ENCODE measurements around the gene ZNF75A.

GRCh38 chr16:3327514-3327913, 22.2 kb downstream of the ZNF75A start:
- TF ChIP-seq CTCF (conservative IDR thresholded peaks at IDR 0.05 in 1 of 2, IDR thresholded peaks at IDR 0.05 in 1 of 2; ENCODE audit: extremely low read depth in 1 of 2, insufficient read depth in 1 of 2, low read depth in 1 of 2, low read length in 2 of 2) = no peak
- TF ChIP-seq EZH2 (IDR thresholded peaks at IDR 0.05; ENCODE audit: borderline replicate concordance, low read length) = no peak
